CD14-positive monocyte (primary cell): Measurements from ENCODE around the gene OR6Q1. TPM values are rescaled to one million over a fixed set of nuclear protein-coding genes. Genes with fewer than 3 reads are reported as not detected.

Source experiments
- DNase-seq, 3 donors: peaks; one replicate each; pipeline ENCODE4 v3.0.0-alpha.2; 2011 to 2022
- H2AFZ ChIP-seq: 2 replicates; pipeline ENCODE4 v1.6.0; 2012; ENCODE audit warnings: mild to moderate bottlenecking, low read depth, low read length, inconsistent platforms; ENCODE audit not compliant: insufficient read depth, poor library complexity, severe bottlenecking
- H3K27ac ChIP-seq, 2 donors: 1 replicate in 1 of 2; 2 replicates in 1 of 2; pipeline ENCODE4 v1.5.1; 2012 to 2013; ENCODE audit warnings: low read length in 2 of 2, control low read depth in 1 of 2, inconsistent platforms in 1 of 2, low read depth in 1 of 2, mild to moderate bottlenecking in 1 of 2
- H3K27me3 ChIP-seq, 2 donors: one replicate each; pipeline versions ENCODE4 v1.6.0 to v1.6.1; 2011 to 2013; ENCODE audit warnings: low read length in 2 of 2; ENCODE audit not compliant: control insufficient read depth in 2 of 2, insufficient read depth in 2 of 2
- H3K36me3 ChIP-seq, 2 donors: replicated peaks in 1 of 2; 1 replicate in 1 of 2; 2 replicates in 1 of 2; pipeline versions ENCODE4 v1.5.1 to v1.6.1; 2012 to 2013; ENCODE audit warnings: low read length in 2 of 2, control low read depth in 1 of 2, inconsistent platforms in 1 of 2, mild to moderate bottlenecking in 1 of 2; ENCODE audit not compliant: insufficient read depth in 2 of 2, control insufficient read depth in 1 of 2
- H3K4me1 ChIP-seq, 2 donors: 1 replicate in 1 of 2; 2 replicates in 1 of 2; pipeline versions ENCODE4 v1.5.1 to v1.6.1; 2012 to 2013; ENCODE audit warnings: low read length in 2 of 2, control low read depth in 1 of 2, inconsistent platforms in 1 of 2, mild to moderate bottlenecking in 1 of 2, moderate library complexity in 1 of 2; ENCODE audit not compliant: insufficient read depth in 2 of 2, control insufficient read depth in 1 of 2
- H3K4me2 ChIP-seq: replicated peaks from 2 replicates; pipeline ENCODE3; 2012; ENCODE audit warnings: low read length, moderate library complexity, mild to moderate bottlenecking; ENCODE audit not compliant: poor library complexity, severe bottlenecking; ENCODE audit errors: extremely low read depth
- H3K4me3 ChIP-seq, 3 experiments: fragments of 200-600 bp in 1 of 3; sonication (generic) in 1 of 3; replicated peaks in 1 of 3; 1 replicate in 2 of 3; 2 replicates in 1 of 3; pipeline ENCODE4 v1.5.1; 2011 to 2013; ENCODE audit warnings: low read length in 3 of 3, mild to moderate bottlenecking in 3 of 3, control low read depth in 2 of 3, low read depth in 2 of 3, inconsistent platforms in 1 of 3, moderate library complexity in 1 of 3
- H3K79me2 ChIP-seq: 2 replicates; pipeline ENCODE4 v1.6.0; 2012; ENCODE audit warnings: mild to moderate bottlenecking, control low read depth, inconsistent platforms, low read length, moderate library complexity; ENCODE audit not compliant: insufficient read depth
- H3K9ac ChIP-seq: 2 replicates; pipeline ENCODE4 v1.6.0; 2017; ENCODE audit warnings: low read length, mild to moderate bottlenecking; ENCODE audit not compliant: insufficient read depth, poor library complexity, severe bottlenecking
- H3K9me3 ChIP-seq, 2 donors: replicated peaks in 1 of 2; 1 replicate in 1 of 2; 2 replicates in 1 of 2; pipeline versions ENCODE4 v1.5.1 to v1.6.1; 2012 to 2013; ENCODE audit warnings: low read length in 2 of 2, control low read depth in 1 of 2; ENCODE audit not compliant: control insufficient read depth in 1 of 2, insufficient read depth in 1 of 2
- H4K20me1 ChIP-seq: 2 replicates; pipeline ENCODE4 v1.6.0; 2012; ENCODE audit warnings: mild to moderate bottlenecking, low read length, control low read depth, moderate library complexity; ENCODE audit not compliant: insufficient read depth
- H3K27ac Mint-ChIP-seq, 7 donors: one replicate each; pipeline ENCODE4 v1.8.0; 2020; ENCODE audit warnings: mild to moderate bottlenecking in 7 of 7, mixed read lengths in 7 of 7, moderate library complexity in 6 of 7, inconsistent platforms in 2 of 7
- H3K27me3 Mint-ChIP-seq, 3 donors: one replicate each; pipeline ENCODE4 v1.8.0; 2021 to 2022; ENCODE audit warnings: low read depth in 3 of 3, mild to moderate bottlenecking in 3 of 3, mixed read lengths in 3 of 3, moderate library complexity in 3 of 3, inconsistent platforms in 1 of 3
- H3K36me3 Mint-ChIP-seq, 2 donors: one replicate each; pipeline ENCODE4 v1.8.0; 2020; ENCODE audit warnings: mixed read lengths in 2 of 2, inconsistent platforms in 1 of 2, mild to moderate bottlenecking in 1 of 2
- H3K4me1 Mint-ChIP-seq: one replicate; pipeline ENCODE4 v1.8.0; 2020; ENCODE audit warnings: mild to moderate bottlenecking, mixed read lengths
- H3K4me3 Mint-ChIP-seq, 2 donors: one replicate each; pipeline ENCODE4 v1.8.0; 2020; ENCODE audit warnings: mild to moderate bottlenecking in 2 of 2, mixed read lengths in 2 of 2, moderate library complexity in 1 of 2
- H3K9me3 Mint-ChIP-seq, 7 donors: one replicate each; pipeline ENCODE4 v1.8.0; 2020 to 2022; ENCODE audit warnings: mixed read lengths in 7 of 7, mild to moderate bottlenecking in 6 of 7, moderate library complexity in 6 of 7, inconsistent platforms in 2 of 7
- CTCF ChIP-seq: fragments of 200-600 bp; IDR thresholded peaks from one replicate; pipeline ENCODE4 v1.8.0; 2022; ENCODE audit warnings: antibody characterized with exemption, mild to moderate bottlenecking
- WGBS: methylation state at CpG from one replicate; pipeline ENCODE4 v1.1.5; 2013; ENCODE audit warnings: missing lambda C conversion rate; ENCODE audit not compliant: insufficient coverage; 5-methylcytosine and 5-hydroxymethylcytosine counted together
- intact Hi-C, 2 donors: fragments of 100-400 bp; cut with micrococcal nuclease; formaldehyde crosslinking; loops; one replicate each; pipeline versions ENCODE4 v1.15.0 to v1.15.1; 2023
- polyA plus RNA-seq, 3 donors: library from polyadenylated mRNA; depleted of rRNA in 1 of 3; unstranded in 2 of 3; stranded (reverse) in 1 of 3; fragments of 300-500 nt in 2 of 3; fragments of >200 nt in 1 of 3; fragmentation: Illumina TruSeq in 2 of 3; gene quantifications; 1 replicate in 2 of 3; 2 replicates in 1 of 3; pipeline ENCODE4 v1.2.3, GENCODE V29; 2012 to 2021

Gene OR6Q1
- polyA plus RNA-seq, 3 donors: not detected

- H3K27ac ChIP-seq: no peak overlapping the region
- DNase-seq: no peak
- H3K36me3 ChIP-seq: no peaks in the 10 kb centered on the region
- no peaks in the 10 kb centered on the region for H4K20me1 ChIP-seq
- no peak for TF ChIP-seq CTCF
- H3K27me3 Mint-ChIP-seq: peaks cover 0 to 8% (median 2%) of the 10 kb centered on the region in 3 donors
- no peak overlapping the region for H3K27ac Mint-ChIP-seq
- no peak overlapping the region for H3K4me2 ChIP-seq
- H3K36me3 Mint-ChIP-seq: no peaks in the 10 kb centered on the region
- H3K9me3 Mint-ChIP-seq: peaks cover 0 to 4% (median 0%) of the 10 kb centered on the region in 7 donors
- no peak overlapping the region for H3K4me3 ChIP-seq
- H3K9me3 ChIP-seq: no peaks in the 10 kb centered on the region
- no peaks in the 10 kb centered on the region for H3K4me1 Mint-ChIP-seq
- H3K4me3 Mint-ChIP-seq: no peak overlapping the region
- no peak overlapping the region for H3K9ac ChIP-seq
- WGBS: 78% methylated on average over 7 of the region's 13 CpGs
- no peaks in the 10 kb centered on the region for H3K27me3 ChIP-seq
- intact Hi-C loops: no loop called here
- no peaks in the 10 kb centered on the region for H3K79me2 ChIP-seq
- no peaks in the 10 kb centered on the region for H3K4me1 ChIP-seq
- H2AFZ ChIP-seq: no peak overlapping the region
These were observed 27.7 kb downstream of the OR6Q1 start for GRCh38 chr11:58058276-58059006.

DNA sequence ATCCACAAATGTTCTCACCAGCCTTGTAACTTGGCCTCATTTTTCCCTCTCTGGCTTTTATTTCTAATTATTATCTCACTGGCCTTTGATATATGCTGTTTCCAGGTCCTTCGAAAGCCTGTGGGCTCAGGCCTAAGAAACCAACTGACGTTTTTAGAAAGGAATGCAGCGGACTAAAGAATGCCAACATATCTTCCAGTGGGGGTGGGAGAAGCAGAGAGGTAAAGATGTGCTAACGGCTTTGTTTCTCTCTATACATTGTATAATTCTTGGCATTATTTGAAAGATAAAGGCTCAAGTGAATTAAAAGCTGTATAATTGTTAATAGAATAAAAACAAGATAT, 28.2 kb downstream of the OR6Q1 start:
- Mint-ChIP-seq H3K4me3 (no peak overlapping the region), H3K4me1 (no peaks in the 10 kb centered on the region), H3K36me3 (no peaks in the 10 kb centered on the region), H3K9me3 (peaks cover 0 to 4% (median 0%) of the 10 kb centered on the region in 7 donors), H3K27me3 (peaks cover 0 to 8% (median 2%) of the 10 kb centered on the region in 3 donors), H3K27ac (no peak overlapping the region)
- no peaks in the 10 kb centered on the region for H3K79me2 ChIP-seq
- H2AFZ ChIP-seq: no peak overlapping the region
- H3K4me3 ChIP-seq: no peak overlapping the region
- H3K27me3 ChIP-seq: no peaks in the 10 kb centered on the region
- no peaks in the 10 kb centered on the region for H4K20me1 ChIP-seq
- no peak overlapping the region for H3K4me2 ChIP-seq
- intact Hi-C loops: no loop called here
- no peak overlapping the region for H3K9ac ChIP-seq
- H3K9me3 ChIP-seq: no peaks in the 10 kb centered on the region
- WGBS: no CpG with 5 or more reads among the region's 4 CpGs
- no peaks in the 10 kb centered on the region for H3K36me3 ChIP-seq
- no peaks in the 10 kb centered on the region for H3K4me1 ChIP-seq
- DNase-seq: no peak
- no peak overlapping the region for H3K27ac ChIP-seq
- no peak for TF ChIP-seq CTCF
